M059J (cell line): ENCODE results near the gene SH3TC1. TPM values are rescaled to one million over a fixed set of nuclear protein-coding genes. Genes with fewer than 3 reads are reported as not detected.

Experiments used
- DNase-seq: peaks from one replicate; pipeline ENCODE4 v3.0.0-alpha.2; 2012; ENCODE audit warnings: low read depth
- total RNA-seq: library from RNA; depleted of rRNA; stranded (reverse); fragments of >200 nt; shearing (Covaris generic); gene quantifications from 2 replicates; pipeline ENCODE4 v1.2.3, GENCODE V29; 2014

SH3TC1 gene
- total RNA-seq, 1 experiment from 2014 or later: 1.8 TPM

GRCh38 chr4:8180310-8181093 lies 18.6 kb upstream of the SH3TC1 start:
- no peak for DNase-seq

GRCh38 chr4:8181119-8181518 lies 18.0 kb upstream of the SH3TC1 start:
- DNase-seq: no peak

GRCh38 chr4:8181844-8182243 lies 17.2 kb upstream of the SH3TC1 start:
- DNase-seq: no peak

DNA sequence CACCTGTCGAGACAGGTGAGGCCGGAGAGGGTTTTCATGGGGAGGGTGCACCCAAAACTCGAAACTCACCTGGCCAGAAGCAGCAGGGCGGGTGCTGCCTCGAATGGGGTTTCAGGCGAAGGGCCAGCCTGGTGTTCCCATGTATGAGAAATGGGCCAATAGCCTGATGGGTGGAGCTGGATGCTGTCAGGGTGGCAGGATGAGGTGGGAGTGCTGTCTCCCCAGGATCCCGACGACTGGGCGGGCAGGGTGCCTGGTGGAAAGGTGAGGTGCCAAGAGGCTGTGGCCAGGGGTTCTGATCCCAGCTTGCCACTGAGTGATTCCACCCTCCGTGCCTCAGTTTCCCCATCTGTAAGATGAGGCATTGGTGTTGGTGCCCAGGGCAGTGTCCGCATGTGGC lies 16.8 kb upstream of the SH3TC1 start:
- no peak for DNase-seq

GRCh38 chr4:8182858-8183725 lies 16.0 kb upstream of the SH3TC1 start:
- peak; percentile 88 for DNase-seq

GRCh38 chr4:8184061-8184460 lies 15.0 kb upstream of the SH3TC1 start:
- DNase-seq: no peak

DNA sequence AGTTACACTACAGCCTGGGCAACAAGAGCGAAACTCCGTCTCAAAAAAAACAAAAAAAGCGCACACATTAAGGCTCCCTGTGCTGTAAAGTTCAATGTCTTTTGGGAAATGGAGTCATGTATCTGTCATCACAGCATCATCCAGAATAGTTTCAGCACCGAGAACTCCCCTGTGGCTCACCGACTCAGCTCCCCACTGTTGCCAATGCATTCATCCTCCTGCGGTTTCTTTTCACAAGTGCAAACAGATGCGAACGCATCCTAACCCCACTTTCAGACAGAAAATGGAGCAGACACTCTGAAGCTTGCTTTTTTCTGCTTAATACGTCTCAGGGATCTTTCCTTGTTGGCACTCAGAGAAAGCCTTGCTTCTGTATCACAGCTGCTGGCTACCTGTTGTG lies 13.8 kb upstream of the SH3TC1 start:
- DNase-seq: peak; percentile 66

DNA sequence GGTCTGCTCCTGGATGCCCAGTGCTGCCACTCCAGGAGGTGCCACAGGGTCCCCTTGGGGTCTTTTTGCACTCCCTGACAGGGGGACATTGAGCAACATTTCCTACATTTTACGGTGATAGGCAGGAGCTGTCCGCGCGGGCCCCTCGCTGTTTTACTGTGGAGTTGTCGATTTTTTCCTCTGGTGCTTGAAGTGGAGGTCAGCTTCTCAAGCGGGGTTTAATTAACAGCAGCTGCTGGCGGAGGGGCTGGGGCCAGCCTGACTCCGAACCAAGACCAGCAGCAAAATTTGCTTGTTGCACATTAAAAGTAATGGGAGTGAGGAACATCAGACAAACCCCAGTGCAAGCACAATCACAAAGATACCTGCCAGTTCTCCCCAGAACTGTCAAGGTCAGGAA lies 13.2 kb upstream of the SH3TC1 start:
- no peak for DNase-seq

GRCh38 chr4:8188085-8188484 lies 11.0 kb upstream of the SH3TC1 start:
- peak; percentile 58 for DNase-seq

DNA sequence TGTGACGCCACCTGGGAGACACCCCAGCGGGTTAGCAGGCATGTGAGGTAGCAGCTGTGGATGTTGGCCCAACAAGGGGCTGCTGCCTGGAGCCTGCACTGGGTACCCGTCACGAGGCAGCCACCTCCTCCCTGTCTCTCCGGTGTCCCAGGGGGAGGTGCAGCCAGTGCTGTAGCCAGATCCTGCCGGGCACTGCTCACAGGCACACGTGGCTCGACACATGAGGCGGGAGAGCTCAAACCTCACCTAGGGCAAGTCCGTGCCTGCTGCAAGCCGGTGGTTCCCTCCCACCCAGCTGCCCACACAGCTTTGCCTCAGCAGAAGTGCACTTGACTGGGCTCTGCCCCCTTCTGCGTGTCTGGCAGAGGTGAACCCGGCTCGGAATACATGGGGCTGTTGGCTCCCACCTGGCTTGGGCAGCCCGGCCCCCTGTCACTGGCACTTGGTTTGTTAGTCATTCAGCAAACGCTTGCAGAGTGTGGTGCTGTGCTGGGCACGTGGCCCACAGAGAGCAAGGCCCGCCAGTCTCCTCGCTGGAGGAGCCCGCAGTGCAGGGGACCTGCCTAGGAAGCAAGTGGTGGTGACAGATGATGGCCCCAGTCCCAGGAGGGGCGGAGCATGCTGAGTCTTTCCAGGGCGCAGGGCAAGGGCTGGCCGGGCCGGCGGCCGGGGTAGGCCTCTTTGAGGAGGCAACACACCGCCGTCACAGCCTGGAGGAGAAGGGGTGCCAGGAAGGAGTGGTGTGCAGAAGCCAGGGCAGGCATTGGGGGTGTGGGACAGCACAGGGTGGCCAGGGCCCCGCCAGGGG lies 10.1 kb upstream of the SH3TC1 start:
- DNase-seq: peak; percentile 20

GRCh38 chr4:8189551-8190466 lies 9.3 kb upstream of the SH3TC1 start:
- no peak for DNase-seq

DNA sequence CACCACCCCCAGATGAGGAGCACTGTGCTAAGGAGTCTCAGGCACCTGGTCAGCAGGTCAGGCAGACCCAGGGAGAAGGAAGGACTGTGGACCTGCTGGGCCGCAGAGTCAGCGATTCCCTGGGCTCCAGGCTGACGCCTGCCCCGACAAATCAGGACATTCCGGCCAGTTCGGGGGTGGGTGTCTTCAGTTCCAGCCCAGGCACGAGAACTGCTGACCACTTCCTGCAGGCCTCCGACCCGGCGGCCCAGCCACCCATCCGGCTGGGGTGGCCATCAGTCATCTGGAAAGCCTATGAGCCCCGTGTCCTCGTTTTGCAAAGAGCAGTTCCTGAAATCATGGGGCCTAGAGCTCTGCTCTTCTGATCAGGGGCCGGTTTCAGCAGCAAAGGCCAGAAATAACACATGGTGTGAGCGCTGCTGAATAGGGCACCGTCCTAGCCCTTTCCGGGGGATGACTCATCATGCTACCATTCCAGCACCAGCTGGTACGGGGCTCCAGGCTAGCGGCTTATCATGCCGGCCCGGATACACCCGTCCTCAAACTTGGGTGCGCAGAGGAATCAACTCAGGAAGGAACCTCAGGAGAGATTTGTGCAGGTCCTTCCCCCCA lies 7.8 kb upstream of the SH3TC1 start:
- DNase-seq: peak; percentile 69

DNA sequence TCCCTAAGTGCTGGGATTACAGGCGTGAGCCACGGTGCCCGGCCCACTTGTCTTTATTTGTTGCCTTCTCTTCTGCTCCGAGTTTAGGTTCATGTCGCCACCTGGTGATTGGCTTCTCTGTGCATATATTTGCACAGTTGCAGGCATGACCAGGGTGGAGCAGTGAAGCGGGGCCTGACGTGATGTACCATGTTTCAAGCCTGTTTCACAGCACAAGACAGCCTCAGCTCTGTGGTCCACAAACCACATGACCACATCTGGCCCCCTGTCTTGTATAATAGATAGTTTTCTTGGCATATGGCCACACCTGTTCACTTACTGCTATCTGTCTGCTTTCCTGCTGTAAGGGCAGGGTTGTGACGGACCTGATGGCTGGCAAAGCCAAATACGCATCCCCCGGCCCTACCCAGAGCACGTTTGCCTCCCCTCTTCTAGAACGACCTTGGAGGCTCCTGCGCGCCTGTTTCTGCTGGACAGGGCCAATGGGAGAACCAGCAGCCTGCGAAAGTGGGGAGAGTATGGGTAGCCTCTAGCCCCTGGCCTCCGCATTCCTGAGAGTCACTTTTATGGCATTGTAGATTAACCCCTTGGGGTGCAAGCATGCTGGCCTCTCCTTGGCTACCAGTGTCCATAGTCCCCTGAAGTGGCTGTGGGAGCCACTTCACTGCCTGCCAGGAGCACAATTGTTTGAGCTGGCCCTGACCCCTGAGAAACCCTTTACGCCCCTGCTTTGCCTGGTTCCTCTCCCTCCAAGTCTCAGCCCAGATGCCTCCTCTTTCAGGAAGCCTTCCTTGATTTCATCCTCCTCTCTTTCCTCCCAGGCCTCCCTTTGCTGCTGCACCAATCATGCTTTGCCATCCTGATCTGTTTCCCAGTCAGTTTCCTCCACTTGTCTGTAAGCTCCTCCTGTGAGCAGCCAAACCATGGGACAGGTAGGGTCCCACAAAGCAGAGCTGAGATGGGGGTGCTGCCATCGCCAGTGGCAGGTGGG lies 6.0 kb upstream of the SH3TC1 start:
- peak; percentile 43 for DNase-seq

- DNase-seq: no peak
Observed at GRCh38 chr4:8194306-8195242, 4.5 kb upstream of the SH3TC1 start.

- DNase-seq: no peak
Observed at GRCh38 chr4:8195431-8195830, 3.7 kb upstream of the SH3TC1 start.

- DNase-seq: peak; percentile 27
Observed at GRCh38 chr4:8195841-8196458, 3.1 kb upstream of the SH3TC1 start.

DNA sequence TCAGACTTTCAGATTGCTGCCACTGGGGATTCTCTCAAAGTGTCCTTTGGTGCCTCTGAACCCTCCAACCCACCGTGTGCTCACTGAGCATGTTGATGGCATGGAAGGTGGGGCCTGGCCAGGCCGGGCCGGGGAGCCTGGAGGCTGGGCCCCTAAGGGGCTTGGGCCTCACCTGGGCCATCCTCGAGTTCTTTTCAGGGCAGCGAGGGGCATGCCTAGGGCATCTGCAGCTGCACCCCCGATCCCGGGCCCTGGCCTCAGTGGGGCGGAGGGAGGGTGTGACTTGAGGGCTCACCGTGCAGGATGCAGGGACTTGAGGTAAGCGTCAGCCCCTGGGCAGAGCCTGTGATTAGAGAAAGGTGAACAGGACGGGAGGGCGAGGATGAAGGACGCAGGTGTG lies 1.6 kb upstream of the SH3TC1 start:
- DNase-seq: no peak
